NCI-H2107 (cell line): ENCODE results near the gene COQ4.
A peak's percentile ranks its signal among the peaks of the same experiment; 100 is the strongest.

Experiments
- DNase-seq: peaks from one replicate; lab custom pipeline; 2025; lab: John Stamatoyannopoulos, UW

Gene COQ4

DNA sequence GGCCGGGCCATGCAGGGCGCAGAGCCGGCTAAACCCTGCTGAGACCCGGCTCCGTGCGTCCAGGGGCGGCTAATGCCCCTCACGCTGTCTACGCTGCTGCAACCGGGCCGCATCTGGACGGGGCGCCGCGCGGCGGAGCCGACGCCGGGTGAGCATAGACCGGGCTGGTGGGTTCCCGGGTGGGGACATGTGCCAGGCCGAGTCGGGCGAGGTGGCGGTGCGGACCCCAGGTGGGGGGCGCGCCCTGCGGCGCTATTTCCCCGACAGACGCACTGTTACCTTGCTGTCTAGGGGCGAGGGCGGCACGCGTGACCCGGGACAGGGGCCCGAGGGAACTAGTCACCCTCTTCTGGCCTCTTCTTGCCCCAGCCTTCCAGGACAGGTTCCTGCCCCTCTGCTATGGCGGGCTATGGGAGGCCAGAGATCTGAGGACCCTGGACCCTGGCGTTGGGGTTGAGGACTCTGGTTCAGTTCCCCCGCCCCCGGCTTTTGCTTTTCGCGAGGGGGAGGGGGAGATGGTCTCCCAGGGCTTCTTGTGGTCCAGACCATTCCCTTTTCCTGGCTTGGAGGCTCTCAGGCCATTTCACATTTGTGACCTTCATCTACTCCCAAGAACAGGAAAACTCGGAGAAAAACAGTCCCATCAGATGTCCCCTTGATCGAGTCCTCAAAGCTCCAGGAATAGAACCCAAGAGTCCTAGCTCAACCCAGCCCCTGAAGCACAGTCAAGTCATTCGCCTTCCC lies 18.2 kb downstream of the COQ4 start:
- no peak for DNase-seq

GRCh38 chr9:128341435-128341849 lies 18.8 kb downstream of the COQ4 start:
- DNase-seq = peak; percentile 35

GRCh38 chr9:128342971-128343680 lies 20.5 kb downstream of the COQ4 start:
- DNase-seq = no peak

GRCh38 chr9:128343855-128344254 lies 21.2 kb downstream of the COQ4 start:
- DNase-seq = no peak

DNA sequence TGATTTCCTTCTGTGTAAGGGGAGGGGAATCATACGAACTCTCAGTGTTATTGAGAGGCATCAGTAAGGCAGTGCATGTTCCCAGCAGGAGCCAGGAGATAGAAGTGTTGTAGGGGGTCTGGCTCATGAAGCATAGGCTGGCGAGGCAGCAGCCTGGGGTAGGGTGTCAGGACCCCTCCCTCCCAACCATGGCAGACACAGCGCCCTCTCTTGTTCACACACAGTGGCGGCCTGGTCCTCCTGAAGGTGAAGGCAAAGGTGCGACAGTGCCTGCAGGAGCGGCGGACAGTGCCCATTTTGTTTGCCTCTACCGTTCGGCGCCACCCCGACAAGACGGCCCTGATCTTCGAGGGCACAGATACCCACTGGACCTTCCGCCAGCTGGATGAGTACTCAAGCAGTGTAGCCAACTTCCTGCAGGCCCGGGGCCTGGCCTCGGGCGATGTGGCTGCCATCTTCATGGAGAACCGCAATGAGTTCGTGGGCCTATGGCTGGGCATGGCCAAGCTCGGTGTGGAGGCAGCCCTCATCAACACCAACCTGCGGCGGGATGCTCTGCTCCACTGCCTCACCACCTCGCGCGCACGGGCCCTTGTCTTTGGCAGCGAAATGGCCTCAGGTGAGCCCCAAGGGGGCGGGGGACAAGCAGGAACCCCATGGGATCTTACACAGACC lies 22.4 kb downstream of the COQ4 start:
- DNase-seq = no peak

DNA sequence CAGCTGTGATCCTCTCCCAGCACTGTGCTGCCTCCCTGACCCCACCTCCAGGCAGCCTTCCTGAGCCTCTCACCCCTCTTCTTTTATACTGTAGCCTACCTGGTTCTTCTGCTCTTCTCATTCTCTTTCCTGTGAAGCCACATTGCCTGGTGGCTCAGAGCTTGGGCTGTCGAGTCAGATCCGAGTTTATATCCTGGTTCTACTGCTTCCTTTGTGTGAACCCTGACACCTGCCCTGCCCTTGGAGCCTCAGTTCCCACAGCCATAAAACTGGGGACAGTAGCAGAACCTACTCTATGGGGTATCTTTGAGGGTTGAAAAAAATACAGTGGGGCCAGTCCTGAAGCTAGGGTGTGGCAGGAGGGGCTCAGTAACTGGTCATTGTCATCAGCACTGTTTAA lies 26.5 kb downstream of the COQ4 start:
- DNase-seq = no peak

DNA sequence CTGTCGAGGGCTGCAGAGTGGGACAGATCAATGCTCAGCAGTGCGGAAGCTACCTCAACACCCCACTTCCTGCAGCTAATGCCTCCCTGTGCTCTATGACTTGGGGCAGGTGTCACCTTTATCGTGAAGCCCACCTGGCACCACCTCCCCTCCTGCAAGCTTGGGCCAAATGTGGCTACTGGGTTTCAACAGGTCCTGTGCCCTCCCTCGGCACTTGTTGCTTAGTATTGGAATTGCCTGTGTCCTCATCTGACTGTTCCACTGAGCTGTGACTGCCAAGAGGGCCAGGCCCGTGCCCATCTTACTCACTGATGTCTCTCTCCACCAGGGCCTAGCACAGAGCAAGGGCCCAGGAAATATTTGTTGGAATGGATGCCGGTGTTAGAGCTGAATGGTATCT lies 27.1 kb downstream of the COQ4 start:
- no peak for DNase-seq

DNA sequence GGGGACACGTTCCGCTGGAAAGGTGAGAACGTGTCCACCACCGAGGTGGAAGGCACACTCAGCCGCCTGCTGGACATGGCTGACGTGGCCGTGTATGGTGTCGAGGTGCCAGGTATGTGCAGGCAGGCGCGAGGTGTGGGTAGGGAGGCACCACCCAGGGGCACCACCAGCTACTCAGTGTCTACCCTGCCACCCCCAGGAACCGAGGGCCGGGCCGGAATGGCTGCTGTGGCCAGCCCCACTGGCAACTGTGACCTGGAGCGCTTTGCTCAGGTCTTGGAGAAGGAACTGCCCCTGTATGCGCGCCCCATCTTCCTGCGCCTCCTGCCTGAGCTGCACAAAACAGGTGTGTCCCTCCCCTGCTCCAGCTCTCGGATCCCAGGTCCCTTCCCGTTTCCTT lies 32.8 kb downstream of the COQ4 start:
- DNase-seq = no peak

DNA sequence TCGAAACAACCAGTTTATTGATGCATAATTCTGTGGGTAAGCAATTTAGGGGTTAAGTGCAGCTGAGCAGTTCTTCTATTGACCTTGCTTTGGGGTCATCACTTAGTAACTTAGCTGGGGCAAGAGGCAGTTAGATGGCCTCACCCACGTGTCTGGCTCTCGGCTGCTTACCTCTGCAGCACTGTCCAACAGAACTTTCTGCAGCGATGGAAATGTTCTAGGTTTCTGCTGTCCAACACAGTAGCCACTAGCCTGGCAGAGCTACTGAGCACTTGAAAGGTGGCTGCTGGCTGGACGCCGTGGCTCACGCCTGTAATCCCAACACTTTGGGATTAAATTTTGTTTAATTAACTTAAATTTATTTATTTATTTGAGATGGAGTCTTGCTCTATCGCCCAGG lies 35.5 kb downstream of the COQ4 start:
- no peak for DNase-seq

DNA sequence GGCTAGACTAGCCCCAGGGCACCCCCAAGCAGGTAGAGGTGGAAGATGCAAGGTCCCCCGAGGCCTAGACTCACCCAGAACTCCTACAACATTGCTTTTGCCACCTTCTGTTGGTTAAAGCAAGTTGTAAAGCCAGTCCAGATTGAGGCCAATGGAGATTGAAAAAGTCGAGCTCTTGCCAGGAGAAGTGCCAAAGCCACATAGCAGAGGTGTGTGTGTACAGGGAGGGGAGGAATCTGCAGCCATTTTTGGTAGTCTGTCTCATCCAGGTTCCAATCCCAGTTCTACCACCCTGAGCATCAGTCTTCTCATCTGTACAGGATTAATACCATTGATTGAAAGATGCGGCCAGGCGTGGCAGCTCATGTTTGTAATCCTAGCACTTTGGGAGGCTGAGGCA lies 36.2 kb downstream of the COQ4 start:
- no peak for DNase-seq

- DNase-seq = no peak
These were observed 38.2 kb downstream of the COQ4 start for GRCh38 chr9:128360826-128361225.

DNA sequence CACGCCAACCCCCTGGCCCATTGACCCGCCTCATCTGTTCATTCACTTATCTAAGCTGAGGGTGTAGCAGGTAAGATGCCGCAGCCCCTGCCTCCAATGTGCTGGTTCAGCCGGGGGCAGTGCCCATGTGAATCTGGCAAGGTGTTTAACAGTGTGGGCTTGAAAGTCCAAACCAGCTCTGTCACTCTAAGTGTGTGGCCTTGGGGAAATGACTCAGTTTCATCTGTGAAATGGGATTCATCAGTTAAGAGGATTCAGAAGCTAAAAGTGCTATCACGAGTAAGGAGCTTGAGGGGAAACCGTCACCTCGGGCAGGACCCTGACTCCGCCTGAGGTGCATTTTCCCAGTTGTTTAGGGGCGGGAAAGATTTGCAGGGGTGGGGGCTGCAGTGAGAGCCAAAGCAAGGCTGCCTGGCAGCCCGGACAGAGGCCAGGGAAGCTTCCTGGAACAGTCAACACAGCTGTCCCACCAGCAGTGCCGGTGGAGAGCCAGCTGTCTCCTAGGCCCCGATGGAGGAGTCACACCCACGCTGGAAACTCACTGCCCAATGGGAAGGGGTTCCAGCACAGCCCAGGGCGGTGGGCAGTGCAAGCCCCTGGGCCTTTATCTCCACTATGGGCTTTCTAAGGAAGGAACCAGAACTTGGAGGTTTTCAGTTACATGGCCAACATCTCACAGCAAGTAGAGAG lies 38.8 kb downstream of the COQ4 start:
- DNase-seq = no peak

- DNase-seq = peak; percentile 70
These were observed 39.5 kb downstream of the COQ4 start for GRCh38 chr9:128361986-128362646.

DNA sequence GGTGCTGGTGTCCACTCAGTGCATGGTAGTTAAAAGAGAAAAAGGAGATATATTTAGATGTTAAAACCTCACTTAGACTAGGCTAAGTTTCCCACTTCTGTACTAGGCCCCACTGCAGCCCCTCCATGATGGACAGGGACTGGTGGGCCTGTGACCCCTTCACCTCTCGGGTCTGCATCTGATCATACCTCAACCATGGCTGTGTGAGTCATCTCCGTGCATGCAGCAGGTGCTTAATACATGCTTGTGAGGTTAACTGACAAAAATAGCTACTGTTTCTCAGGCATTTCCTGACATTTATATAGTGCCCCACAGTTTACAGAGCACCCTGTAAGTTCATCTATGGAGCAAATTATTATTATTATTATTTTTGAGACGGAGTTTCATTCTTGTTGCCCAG lies 40.1 kb downstream of the COQ4 start:
- no peak for DNase-seq

DNA sequence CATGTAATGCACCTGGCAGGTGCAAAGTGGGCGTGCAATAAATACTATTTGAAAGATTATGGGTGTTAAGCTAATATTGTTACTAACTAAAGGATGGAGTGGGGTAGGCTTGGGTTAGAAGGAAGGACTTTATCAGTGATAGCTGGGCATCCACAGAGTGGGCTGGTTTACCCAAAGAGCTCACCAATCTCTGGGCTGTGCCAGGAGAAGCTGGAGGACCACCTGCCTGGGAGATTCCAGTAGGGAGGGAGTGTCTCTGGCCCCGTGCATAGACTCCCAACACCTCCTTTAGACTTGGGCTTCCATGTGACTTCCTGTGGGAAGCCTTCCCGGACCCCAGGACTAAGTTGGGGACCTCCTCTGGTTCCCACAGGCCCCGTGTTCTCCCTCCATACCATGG lies 42.9 kb downstream of the COQ4 start:
- DNase-seq = no peak

DNA sequence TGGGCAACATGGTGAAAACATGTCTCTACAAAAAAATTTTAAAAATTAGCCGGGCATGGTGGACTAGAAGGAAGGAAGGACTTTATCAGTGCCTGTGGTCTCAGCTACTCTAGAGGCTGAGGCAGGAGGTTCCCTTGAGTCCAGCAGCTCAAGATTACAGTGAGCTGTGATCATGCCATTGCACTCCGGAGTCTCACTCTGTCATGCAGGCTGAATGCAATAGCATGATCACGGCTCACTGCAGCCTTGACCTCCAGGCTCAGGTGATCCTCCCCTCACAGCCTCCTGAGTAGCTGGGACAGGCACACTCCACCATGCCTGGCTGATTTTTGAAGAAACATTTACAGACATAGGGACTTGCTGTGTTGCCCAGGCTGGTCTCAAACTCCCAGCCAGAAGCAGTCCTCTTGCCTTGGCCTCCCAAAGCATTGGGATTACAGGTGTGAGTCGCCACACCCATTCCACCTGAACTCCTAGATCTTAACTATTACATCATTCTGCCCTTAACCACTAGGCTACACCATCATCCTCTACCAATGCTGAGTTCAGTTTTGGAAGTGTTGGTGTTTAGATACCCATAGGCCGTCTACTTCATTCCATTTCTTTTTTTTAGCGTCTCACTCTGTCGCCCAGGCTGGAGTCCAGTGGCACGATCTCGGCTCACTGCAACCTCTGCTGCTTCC lies 46.5 kb downstream of the COQ4 start:
- no peak for DNase-seq

DNA sequence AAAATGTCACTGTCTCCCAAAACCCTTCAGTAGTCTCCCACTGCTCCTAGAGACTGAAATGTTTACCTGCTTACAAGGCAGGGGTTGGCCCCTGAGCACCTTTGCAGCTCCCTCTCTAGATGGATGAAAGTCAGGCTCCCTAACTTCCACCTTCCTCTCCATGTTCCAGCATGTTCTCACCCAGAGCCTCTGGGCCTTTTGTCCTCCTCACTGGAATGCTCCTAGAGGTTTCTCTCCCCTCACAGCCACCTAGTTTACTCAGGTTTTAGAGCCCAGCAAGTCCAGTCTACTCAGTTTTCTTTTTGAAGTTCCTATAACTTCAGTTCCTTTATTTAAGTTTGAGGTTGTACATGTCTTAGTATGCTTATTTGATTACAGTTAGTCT lies 47.7 kb downstream of the COQ4 start:
- DNase-seq = no peak

GRCh38 chr9:128370752-128371629 lies 48.4 kb downstream of the COQ4 start, which contains the start of gene URM1:
URM1 (plus strand) TSS chr9:128371374; CDS start chr9:128371381, 7 bp downstream.
- DNase-seq = peak; percentile 85

DNA sequence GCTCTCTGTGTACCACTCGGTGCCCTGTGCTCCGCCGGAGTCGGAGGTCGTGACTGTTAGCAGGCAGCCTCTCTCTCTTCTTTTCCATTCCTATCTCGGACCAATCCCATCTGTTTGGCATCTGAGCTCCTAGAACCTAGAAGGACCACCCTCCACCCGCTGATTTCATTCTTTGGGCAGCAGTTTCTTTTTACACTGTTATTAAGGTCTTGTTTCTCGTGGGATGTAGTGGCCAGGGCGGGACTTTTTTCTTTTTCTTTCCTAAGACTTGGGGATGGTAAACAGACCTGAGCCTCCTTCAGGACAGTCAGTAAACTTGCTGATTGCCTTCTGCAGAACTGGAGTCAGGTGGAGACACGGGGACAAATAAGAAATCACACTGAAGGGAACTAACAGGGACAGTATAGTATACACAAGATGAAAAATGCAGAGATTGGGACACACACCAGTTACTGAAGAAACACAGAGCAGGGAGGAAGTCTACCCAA lies 49.0 kb downstream of the COQ4 start:
- DNase-seq = no peak

GRCh38 chr9:128372188-128372641 lies 49.6 kb downstream of the COQ4 start:
- no peak for DNase-seq
